ENCODE data around the gene CACNA1I.

The CACNA1I gene

GRCh38 chr22:39634530-39635405 is 64.2 kb downstream of the CACNA1I start (continued):
- peak; percentile 25; the same call in 1 of the 2 replicates for TF ChIP-seq PRDM10 (tag by site-specific recombination; IDR thresholded peaks at IDR 0.05)
- TF ChIP-seq ZNF792 (tag by site-specific recombination; IDR thresholded peaks at IDR 0.05), result no peak
- peak; percentile 87 for TF ChIP-seq ZFHX2 (tag by site-specific recombination; conservative IDR thresholded peaks at IDR 0.05)
- TF ChIP-seq ZNF398 (tag by site-specific recombination; IDR thresholded peaks at IDR 0.05), result peak; percentile 26; the same call in 1 of the 2 replicates
- no peak for TF ChIP-seq ZNF292 (tag by site-specific recombination; IDR thresholded peaks at IDR 0.05; ENCODE audit: borderline replicate concordance, low read depth)
- peak; percentile 68 for TF ChIP-seq SP7 (tag by site-specific recombination; IDR thresholded peaks at IDR 0.05)
- no peak for TF ChIP-seq ZNF626 (tag by site-specific recombination; IDR thresholded peaks at IDR 0.05)
- TF ChIP-seq ZNF600 (tag by site-specific recombination; IDR thresholded peaks at IDR 0.05), result peak; percentile 53; the same call in 1 of the 2 replicates
- TF ChIP-seq GLIS1 (tag by site-specific recombination; IDR thresholded peaks at IDR 0.05), result peak; percentile 66
- peak; percentile 67 for TF ChIP-seq ZNF366 (tag by site-specific recombination; conservative IDR thresholded peaks at IDR 0.05)
- no peak for TF ChIP-seq ZNF777 (tag by site-specific recombination; IDR thresholded peaks at IDR 0.05; ENCODE audit: borderline replicate concordance)
- TF ChIP-seq ZNF514 (tag by site-specific recombination; IDR thresholded peaks at IDR 0.05), result no peak
- TF ChIP-seq ZBTB49 (tag by site-specific recombination; IDR thresholded peaks at IDR 0.05; ENCODE audit: low read depth), result no peak
- peak; percentile 83 for TF ChIP-seq INSM2 (tag by site-specific recombination; IDR thresholded peaks at IDR 0.05)
- no peak for TF ChIP-seq MZF1 (tag by site-specific recombination; IDR thresholded peaks at IDR 0.05; ENCODE audit: borderline replicate concordance)
- no peak for TF ChIP-seq SETDB1 (IDR thresholded peaks at IDR 0.05; ENCODE audit: insufficient read length, low read length)
- TF ChIP-seq PRDM1 (tag by site-specific recombination; IDR thresholded peaks at IDR 0.05), result peak; percentile 77
- TF ChIP-seq ZNF555 (tag by site-specific recombination; conservative IDR thresholded peaks at IDR 0.05), result no peak
- TF ChIP-seq HOXD13 (CRISPR knock-in tag; IDR thresholded peaks at IDR 0.05; ENCODE audit: borderline replicate concordance), result no peak
- peak; percentile 87 for TF ChIP-seq EGR2 (tag by site-specific recombination; IDR thresholded peaks at IDR 0.05; ENCODE audit: low read depth)
- peak; percentile 45; the same call in 1 of the 2 replicates for TF ChIP-seq KLF8 (tag by site-specific recombination; IDR thresholded peaks at IDR 0.05)
- no peak for TF ChIP-seq SCRT2 (tag by site-specific recombination; IDR thresholded peaks at IDR 0.05)
- no peak for TF ChIP-seq ZNF350 (tag by site-specific recombination; IDR thresholded peaks at IDR 0.05)
- TF ChIP-seq ZNF394 (tag by site-specific recombination; IDR thresholded peaks at IDR 0.05; ENCODE audit: borderline replicate concordance), result peak; percentile 24; the same call in 1 of the 2 replicates
- no peak for TF ChIP-seq ZNF837 (tag by site-specific recombination; IDR thresholded peaks at IDR 0.05)
- TF ChIP-seq ZBTB17 (tag by site-specific recombination; IDR thresholded peaks at IDR 0.05), result peak; percentile 84
- TF ChIP-seq GLIS2 (tag by site-specific recombination; IDR thresholded peaks at IDR 0.05), result no peak
- TF ChIP-seq ZNF843 (tag by site-specific recombination; IDR thresholded peaks at IDR 0.05), result no peak
- no peak for TF ChIP-seq YY2 (tag by site-specific recombination; IDR thresholded peaks at IDR 0.05)

Measured in HEK293 (cell line).